ENCODE measurements around the gene IL17D.
"Not testable (repeated sequence)": the region's sequence is repeated elsewhere in the genome, so short reads cannot be mapped to it uniquely, and the experiment has no call there.

Gene IL17D

GRCh38 chr13:20667857-20668437 lies 35.6 kb upstream of the IL17D start:
- in situ Hi-C loops (cut with HindIII; ENCODE audit: low sequenced_read_pairs): no loop called here
- DNase-seq (ENCODE audit: low read depth, low spot score): no peak
- TF ChIP-seq CTCF (IDR thresholded peaks at IDR 0.05; ENCODE audit: low read depth, low read length): no peak
- no peak overlapping the region for H3K4me3 ChIP-seq (ENCODE audit: low read depth, low read length)

GRCh38 chr13:20669162-20669561 lies 34.3 kb upstream of the IL17D start:
- in situ Hi-C loops (cut with HindIII; ENCODE audit: low sequenced_read_pairs): no loop called here

GRCh38 chr13:20671789-20672188 lies 31.7 kb upstream of the IL17D start:
- no peak for DNase-seq (ENCODE audit: low read depth, low spot score)
- H3K4me3 ChIP-seq (ENCODE audit: low read depth, low read length): no peak overlapping the region
- in situ Hi-C loops (cut with HindIII; ENCODE audit: low sequenced_read_pairs): no loop called here
- TF ChIP-seq CTCF (IDR thresholded peaks at IDR 0.05; ENCODE audit: low read depth, low read length): no peak

More at GRCh38 chr13:20669162-20669561, 34.3 kb upstream of the IL17D start:
- no peak for TF ChIP-seq CTCF (IDR thresholded peaks at IDR 0.05; ENCODE audit: low read depth, low read length)
- H3K4me3 ChIP-seq (ENCODE audit: low read depth, low read length): no peak overlapping the region
- no peak for DNase-seq (ENCODE audit: low read depth, low spot score)

GRCh38 chr13:20672772-20673171 lies 30.7 kb upstream of the IL17D start:
- TF ChIP-seq CTCF (IDR thresholded peaks at IDR 0.05; ENCODE audit: low read depth, low read length): no peak
- no peak for DNase-seq (ENCODE audit: low read depth, low spot score)
- no peak overlapping the region for H3K4me3 ChIP-seq (ENCODE audit: low read depth, low read length)
- in situ Hi-C loops (cut with HindIII; ENCODE audit: low sequenced_read_pairs): no loop called here

GRCh38 chr13:20673715-20674114 lies 29.8 kb upstream of the IL17D start:
- in situ Hi-C loops (cut with HindIII; ENCODE audit: low sequenced_read_pairs): no loop called here
- TF ChIP-seq CTCF (IDR thresholded peaks at IDR 0.05; ENCODE audit: low read depth, low read length): no peak
- no peak for DNase-seq (ENCODE audit: low read depth, low spot score)
- no peak overlapping the region for H3K4me3 ChIP-seq (ENCODE audit: low read depth, low read length)

GRCh38 chr13:20676213-20676612 lies 27.3 kb upstream of the IL17D start:
- in situ Hi-C loops (cut with HindIII; ENCODE audit: low sequenced_read_pairs): no loop called here
- no peak for TF ChIP-seq CTCF (IDR thresholded peaks at IDR 0.05; ENCODE audit: low read depth, low read length)
- no peak overlapping the region for H3K4me3 ChIP-seq (ENCODE audit: low read depth, low read length)
- DNase-seq (ENCODE audit: low read depth, low spot score): no peak

GRCh38 chr13:20678606-20679005 lies 24.9 kb upstream of the IL17D start:
- DNase-seq (ENCODE audit: low read depth, low spot score); in situ Hi-C loops (cut with HindIII; ENCODE audit: low sequenced_read_pairs); H3K4me3 ChIP-seq (ENCODE audit: low read depth, low read length): not testable (repeated sequence)
